ENCODE measurements around the gene MLXIP. TPM values are rescaled to one million over a fixed set of nuclear protein-coding genes. Genes with fewer than 3 reads are reported as not detected.
A peak's percentile ranks its signal among the peaks of the same experiment; 100 is the strongest.

Gene MLXIP
- total RNA-seq, 2 experiments from 2014 or later = 27.5 to 44.7 TPM

- Histone ChIP-seq H3K36me3 (ENCODE audit: insufficient read depth, low read length) (peaks cover 42% of the 10 kb centered on the region), H4K20me1 (ENCODE audit: insufficient read depth, low read length) (no peaks in the 10 kb centered on the region), H3K27ac (ENCODE audit: low read depth, low read length, poor library complexity, severe bottlenecking) (peak overlapping the region; percentile 13), H3K79me2 (ENCODE audit: insufficient read depth, low read depth, low read length) (no peaks in the 10 kb centered on the region), H3K4me3 (ENCODE audit: low read depth, low read length, poor library complexity, severe bottlenecking) (no peak overlapping the region), H3K9me3 (ENCODE audit: low read length) (no peaks in the 10 kb centered on the region), H3K4me2 (ENCODE audit: low read length) (no peak overlapping the region), H2AFZ (ENCODE audit: low read length) (no peak overlapping the region), H3K4me1 (ENCODE audit: insufficient read depth, low read length, poor library complexity, severe bottlenecking) (peaks cover 25% of the 10 kb centered on the region), H3K9me2 (ENCODE audit: insufficient read depth, low read length) (no peaks in the 10 kb centered on the region)
- TF ChIP-seq CTCF (conservative IDR thresholded peaks at IDR 0.05; ENCODE audit: low read length) = no peak
- TF ChIP-seq EZH2phosphoT487 (IDR thresholded peaks at IDR 0.05; ENCODE audit: borderline replicate concordance, low read depth, low read length) = no peak
- POLR2A ChIA-PET = interaction anchor here (0.6 kb wide), 1 partner anchor 101 kb away, joined by 4 read pairs; no protein-coding TSS in a partner anchor
- CTCF ChIA-PET (ENCODE audit: unreplicated experiment) = no interaction called here
- DNase-seq (ENCODE audit: low spot score) = no peak
- BruUV-seq (replicated peaks) = no TSS peak
- intact Hi-C loops (cut with micrococcal nuclease; ENCODE audit: unreplicated experiment) = no loop called here
Observed at GRCh38 chr12:122062832-122063693, 15.5 kb upstream of the MLXIP start.

GRCh38 chr12:122063694-122064024 is 14.9 kb upstream of the MLXIP start:
- no peak overlapping the region for H3K4me3 ChIP-seq (ENCODE audit: low read depth, low read length, poor library complexity, severe bottlenecking)
- CTCF ChIA-PET (ENCODE audit: unreplicated experiment) = no interaction called here
- H3K4me2 ChIP-seq (ENCODE audit: low read length) = peak overlapping the region; percentile 23; the same call in 1 of the 2 replicates
- H3K9me2 ChIP-seq (ENCODE audit: insufficient read depth, low read length) = no peaks in the 10 kb centered on the region
- TF ChIP-seq CTCF (conservative IDR thresholded peaks at IDR 0.05; ENCODE audit: low read length) = no peak
- TF ChIP-seq EZH2phosphoT487 (IDR thresholded peaks at IDR 0.05; ENCODE audit: borderline replicate concordance, low read depth, low read length) = no peak
- no peaks in the 10 kb centered on the region for H3K9me3 ChIP-seq (ENCODE audit: low read length)
- intact Hi-C loops (cut with micrococcal nuclease; ENCODE audit: unreplicated experiment) = loop anchor here (2.0 kb wide), 1 partner anchor 59 kb away; no protein-coding TSS in a partner anchor
- DNase-seq (ENCODE audit: low spot score) = no peak
- POLR2A ChIA-PET = interaction anchor here (0.6 kb wide), 1 partner anchor 100 kb away, joined by 4 read pairs; no protein-coding TSS in a partner anchor
- H3K4me1 ChIP-seq (ENCODE audit: insufficient read depth, low read length, poor library complexity, severe bottlenecking) = peaks cover 31% of the 10 kb centered on the region
- no TSS peak for BruUV-seq (replicated peaks)
- H3K36me3 ChIP-seq (ENCODE audit: insufficient read depth, low read length) = peaks cover 37% of the 10 kb centered on the region
- H4K20me1 ChIP-seq (ENCODE audit: insufficient read depth, low read length) = no peaks in the 10 kb centered on the region
- no peak overlapping the region for H3K27ac ChIP-seq (ENCODE audit: low read depth, low read length, poor library complexity, severe bottlenecking)
- H2AFZ ChIP-seq (ENCODE audit: low read length) = no peak overlapping the region
- no peaks in the 10 kb centered on the region for H3K79me2 ChIP-seq (ENCODE audit: insufficient read depth, low read depth, low read length)

Measured in OCI-LY7 (cell line).